ENCODE measurements around the gene GNAQ. TPM values are rescaled to one million over a fixed set of nuclear protein-coding genes. Genes with fewer than 3 reads are reported as not detected.
"Not testable (repeated sequence)": the region's sequence is repeated elsewhere in the genome, so short reads cannot be mapped to it uniquely, and the experiment has no call there.

Gene GNAQ
- total RNA-seq, 1 donor from 2014 or later: 0.20 TPM

DNA sequence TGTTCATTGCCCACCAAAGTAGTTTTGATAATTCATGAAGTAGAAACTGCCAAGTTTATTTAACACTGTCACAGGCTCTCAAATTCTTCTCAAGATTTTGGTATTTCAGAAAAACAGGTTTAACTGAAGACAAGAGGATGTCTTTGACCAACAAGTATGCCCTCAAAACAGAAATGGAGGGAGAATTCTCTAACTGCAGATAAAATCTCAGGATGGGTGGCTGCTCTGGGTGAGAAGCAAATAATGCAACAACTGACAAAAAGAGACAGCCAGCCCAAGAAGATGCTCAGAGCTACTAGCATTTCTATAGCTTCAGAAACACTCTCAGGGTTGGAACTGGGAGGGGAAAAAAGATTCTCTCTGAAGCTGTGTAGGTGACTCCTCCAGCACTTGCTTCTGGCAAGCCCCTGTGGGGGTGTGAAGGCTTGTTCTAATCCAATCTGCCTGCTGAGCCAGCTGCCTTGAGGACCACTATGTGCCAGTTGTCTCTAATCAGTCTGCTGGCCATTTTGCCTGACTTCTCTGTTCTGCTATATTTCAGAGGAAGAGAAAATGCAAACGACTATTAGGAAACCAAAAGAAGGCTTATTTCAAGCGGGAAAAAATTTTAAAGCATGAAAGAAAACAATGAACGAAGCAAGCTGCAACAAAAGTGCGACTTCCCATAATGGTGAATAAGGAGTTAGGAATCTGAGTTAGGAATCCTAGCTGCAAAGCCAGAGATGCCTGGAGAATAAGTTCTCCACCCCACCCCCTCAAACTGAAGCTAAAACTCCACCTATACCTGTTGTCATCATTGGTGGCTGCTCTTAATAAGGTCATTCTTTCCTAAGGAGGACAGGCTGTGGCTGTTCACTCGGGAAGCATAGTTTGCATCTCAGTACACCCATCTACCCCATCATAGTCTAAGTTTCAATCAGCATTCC lies 147.5 kb downstream of the GNAQ start:
- H3K9me3 Mint-ChIP-seq: no peaks in the 10 kb centered on the region
- ATAC-seq (ENCODE audit: low read depth): no peak
- H3K4me1 Mint-ChIP-seq: no peaks in the 10 kb centered on the region
- DNase-seq: no peak
- TF ChIP-seq, protein P1, sequence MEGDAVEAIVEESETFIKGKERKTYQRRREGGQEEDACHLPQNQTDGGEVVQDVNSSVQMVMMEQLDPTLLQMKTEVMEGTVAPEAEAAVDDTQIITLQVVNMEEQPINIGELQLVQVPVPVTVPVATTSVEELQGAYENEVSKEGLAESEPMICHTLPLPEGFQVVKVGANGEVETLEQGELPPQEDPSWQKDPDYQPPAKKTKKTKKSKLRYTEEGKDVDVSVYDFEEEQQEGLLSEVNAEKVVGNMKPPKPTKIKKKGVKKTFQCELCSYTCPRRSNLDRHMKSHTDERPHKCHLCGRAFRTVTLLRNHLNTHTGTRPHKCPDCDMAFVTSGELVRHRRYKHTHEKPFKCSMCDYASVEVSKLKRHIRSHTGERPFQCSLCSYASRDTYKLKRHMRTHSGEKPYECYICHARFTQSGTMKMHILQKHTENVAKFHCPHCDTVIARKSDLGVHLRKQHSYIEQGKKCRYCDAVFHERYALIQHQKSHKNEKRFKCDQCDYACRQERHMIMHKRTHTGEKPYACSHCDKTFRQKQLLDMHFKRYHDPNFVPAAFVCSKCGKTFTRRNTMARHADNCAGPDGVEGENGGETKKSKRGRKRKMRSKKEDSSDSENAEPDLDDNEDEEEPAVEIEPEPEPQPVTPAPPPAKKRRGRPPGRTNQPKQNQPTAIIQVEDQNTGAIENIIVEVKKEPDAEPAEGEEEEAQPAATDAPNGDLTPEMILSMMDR (IDR thresholded peaks at IDR 0.05): no peak
- CTCF ChIA-PET: no interaction called here
- peaks cover 7% of the 10 kb centered on the region for H3K27me3 Mint-ChIP-seq
- H3K36me3 Mint-ChIP-seq (ENCODE audit: low read depth): no peaks in the 10 kb centered on the region
- H3K27ac Mint-ChIP-seq: no peak overlapping the region
- POLR2A ChIA-PET: no interaction called here
- intact Hi-C loops (cut with micrococcal nuclease): no loop called here
- no peak overlapping the region for H3K4me3 Mint-ChIP-seq

DNA sequence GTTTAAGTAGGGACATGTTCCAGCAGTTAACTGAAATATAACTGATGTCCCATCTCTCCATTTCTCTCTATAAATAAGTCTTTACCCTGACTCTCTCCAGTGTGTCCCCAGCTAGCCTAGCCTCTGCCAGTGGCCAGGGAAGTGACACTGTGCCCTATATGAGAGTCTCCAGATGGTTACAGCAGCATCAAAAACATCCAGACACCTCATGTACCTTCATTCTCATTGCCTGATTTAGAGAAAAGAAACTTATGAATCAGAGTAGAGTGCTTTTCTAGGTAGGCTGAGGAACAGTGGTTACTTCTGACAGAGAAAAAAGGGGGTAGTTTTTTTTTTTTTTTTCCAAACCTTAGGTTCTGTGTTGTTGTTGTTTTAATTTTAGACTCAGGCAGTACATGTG lies 148.5 kb downstream of the GNAQ start:
- Mint-ChIP-seq H3K27me3 (peaks cover 5% of the 10 kb centered on the region), H3K9me3 (no peaks in the 10 kb centered on the region), H3K4me3 (no peak overlapping the region), H3K4me1 (no peaks in the 10 kb centered on the region), H3K36me3 (ENCODE audit: low read depth) (no peaks in the 10 kb centered on the region), H3K27ac (no peak overlapping the region)
- intact Hi-C loops (cut with micrococcal nuclease): no loop called here
- DNase-seq (no peak), ATAC-seq (ENCODE audit: low read depth) (no peak)
- TF ChIP-seq, protein P1 (IDR thresholded peaks at IDR 0.05): no peak
- ChIA-PET CTCF (no interaction called here), POLR2A (no interaction called here)

DNA sequence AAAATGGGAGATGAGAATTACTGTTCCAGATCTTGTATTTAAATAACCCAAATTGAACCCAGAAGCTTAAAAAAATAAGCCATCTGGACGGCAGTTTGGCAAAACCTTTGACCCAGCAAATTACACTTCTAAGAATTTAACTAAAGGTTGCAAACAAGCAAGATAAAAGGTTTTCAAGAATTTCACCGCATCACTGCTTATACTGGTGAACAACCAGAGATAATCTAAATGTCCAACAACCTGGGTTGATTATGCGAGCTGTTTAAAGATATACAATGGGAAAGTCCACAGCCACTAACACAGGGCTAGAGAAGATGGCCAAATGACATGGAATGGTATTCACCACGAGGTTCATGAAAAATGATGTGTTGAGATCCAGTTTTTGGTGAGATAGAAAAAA lies 149.3 kb downstream of the GNAQ start:
- Mint-ChIP-seq H3K27ac (no peak overlapping the region), H3K27me3 (peaks cover 5% of the 10 kb centered on the region), H3K36me3 (ENCODE audit: low read depth) (no peaks in the 10 kb centered on the region), H3K4me3 (no peak overlapping the region), H3K9me3 (no peaks in the 10 kb centered on the region), H3K4me1 (no peaks in the 10 kb centered on the region)
- TF ChIP-seq, protein P1 (IDR thresholded peaks at IDR 0.05): no peak
- ChIA-PET POLR2A (no interaction called here), CTCF (no interaction called here)
- intact Hi-C loops (cut with micrococcal nuclease): no loop called here
- no peak for DNase-seq
- ATAC-seq (ENCODE audit: low read depth): no peak

DNA sequence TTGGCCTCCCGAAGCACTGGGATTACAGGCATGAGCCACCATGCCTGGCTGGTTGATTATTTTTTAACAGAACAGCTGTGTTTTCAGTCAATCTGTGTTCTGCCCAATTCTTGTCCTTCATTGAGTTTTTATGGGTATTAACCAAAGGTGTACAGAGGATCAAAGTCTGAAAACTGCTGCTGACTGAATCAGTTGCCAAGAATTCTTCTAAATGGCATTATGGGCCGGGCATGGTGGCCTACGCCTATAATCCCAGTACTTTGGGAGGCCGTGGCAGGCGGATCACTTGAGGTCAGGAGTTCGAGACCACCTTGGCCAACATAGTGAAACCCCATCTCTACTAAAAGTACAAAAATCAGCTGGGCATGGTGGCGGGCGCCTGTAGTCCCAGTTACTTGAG lies 150.0 kb downstream of the GNAQ start:
- H3K27me3 Mint-ChIP-seq; ATAC-seq (ENCODE audit: low read depth); POLR2A ChIA-PET; H3K9me3 Mint-ChIP-seq; CTCF ChIA-PET; DNase-seq; H3K27ac Mint-ChIP-seq; H3K4me3 Mint-ChIP-seq; intact Hi-C loops (cut with micrococcal nuclease); H3K4me1 Mint-ChIP-seq; H3K36me3 Mint-ChIP-seq (ENCODE audit: low read depth): not testable (repeated sequence)

DNA sequence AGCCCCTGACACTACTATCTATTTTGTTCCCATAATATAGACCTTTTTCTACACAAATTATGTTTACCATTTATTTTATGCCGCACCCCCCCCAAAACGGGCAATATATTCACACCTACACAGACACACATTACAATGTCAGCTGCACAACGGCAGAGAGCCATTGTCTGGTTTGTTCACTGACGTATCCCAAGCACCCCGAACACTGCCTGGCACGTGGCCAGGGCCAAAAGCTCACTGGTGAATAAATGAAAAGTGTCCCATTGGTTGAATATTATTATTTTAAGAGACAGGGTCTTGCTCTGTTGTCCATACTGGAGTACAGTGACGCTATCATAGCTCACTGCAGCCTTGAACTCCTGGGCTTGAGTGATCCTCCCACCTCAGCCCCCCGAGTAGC lies 150.5 kb downstream of the GNAQ start:
- DNase-seq (no peak), ATAC-seq (ENCODE audit: low read depth) (no peak)
- peaks cover 5% of the 10 kb centered on the region for H3K27me3 Mint-ChIP-seq
- H3K9me3 Mint-ChIP-seq: no peaks in the 10 kb centered on the region
- ChIA-PET CTCF (no interaction called here), POLR2A (no interaction called here)
- no peaks in the 10 kb centered on the region for H3K4me1 Mint-ChIP-seq
- intact Hi-C loops (cut with micrococcal nuclease): no loop called here
- no peak overlapping the region for H3K27ac Mint-ChIP-seq
- TF ChIP-seq, protein P1 (IDR thresholded peaks at IDR 0.05): no peak
- H3K36me3 Mint-ChIP-seq (ENCODE audit: low read depth): no peaks in the 10 kb centered on the region
- no peak overlapping the region for H3K4me3 Mint-ChIP-seq
